Neural crest cell (in vitro differentiated cells): ENCODE results near the gene KRT222. TPM values are rescaled to one million over a fixed set of nuclear protein-coding genes. Genes with fewer than 3 reads are reported as not detected.

Experiments used
- DNase-seq: peaks from one replicate; pipeline ENCODE4 v3.0.0; 2021; ENCODE audit warnings: low read depth, mixed read lengths, low spot score
- H3K27ac Mint-ChIP-seq: one replicate; pipeline ENCODE4 v1.8.0; 2021; ENCODE audit warnings: mild to moderate bottlenecking, mixed read lengths; ENCODE audit not compliant: unreplicated experiment
- H3K27me3 Mint-ChIP-seq: 2 replicates; pipeline ENCODE4 v1.8.0; 2021; ENCODE audit warnings: low read depth, mild to moderate bottlenecking, mixed read lengths
- H3K36me3 Mint-ChIP-seq: 2 replicates; pipeline ENCODE4 v1.8.0; 2021; ENCODE audit warnings: low read depth, mild to moderate bottlenecking, mixed read lengths
- H3K4me1 Mint-ChIP-seq: 2 replicates; pipeline ENCODE4 v1.8.0; 2021; ENCODE audit warnings: mixed read lengths
- H3K4me3 Mint-ChIP-seq: one replicate; pipeline ENCODE4 v1.8.0; 2021; ENCODE audit warnings: mild to moderate bottlenecking, mixed read lengths
- H3K9me3 Mint-ChIP-seq: 2 replicates; pipeline ENCODE4 v1.8.0; 2021; ENCODE audit warnings: mixed read lengths
- total RNA-seq: library from RNA; stranded (reverse); gene quantifications from 2 replicates; pipeline ENCODE4 v1.2.1, GENCODE V29; 2021
- TF ChIP-seq, protein P1 (sequence below): fragments of 200-600 bp; sonication (generic); conservative IDR thresholded peaks from 2 replicates; pipeline ENCODE4 v1.5.0; 2021; ENCODE audit warnings: antibody characterized with exemption, mild to moderate bottlenecking

Gene KRT222
- total RNA-seq, 1 donor from 2014 or later, result 0.23 TPM

DNA sequence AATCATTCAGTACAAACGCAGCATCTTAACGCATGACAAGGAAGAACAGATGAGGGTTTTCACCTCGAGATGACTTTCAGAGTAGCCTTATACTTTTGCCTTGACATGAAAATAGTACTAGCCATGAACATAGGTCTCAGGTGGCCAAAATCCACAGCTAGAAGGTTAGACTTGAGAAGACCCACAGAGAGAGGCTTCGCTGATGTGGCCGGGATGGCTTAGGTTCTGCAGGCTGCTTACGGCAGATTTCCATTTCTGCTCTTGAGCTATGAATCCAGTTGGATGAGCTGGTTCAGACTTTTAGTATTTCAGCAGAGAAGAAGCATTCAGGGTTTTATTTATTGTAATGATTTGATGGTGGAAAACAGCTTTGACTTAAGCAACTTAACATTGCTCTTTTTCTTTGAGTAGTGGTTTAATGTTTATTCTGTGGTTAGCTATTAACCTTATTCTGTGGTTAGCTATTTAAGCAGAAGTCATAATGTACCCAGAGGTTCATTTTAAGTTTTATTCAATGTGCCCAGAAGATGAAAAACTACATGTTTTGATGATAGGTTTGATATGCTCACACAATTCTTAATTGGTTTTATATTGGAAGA, 31.0 kb upstream of the KRT222 start:
- TF ChIP-seq, protein P1, sequence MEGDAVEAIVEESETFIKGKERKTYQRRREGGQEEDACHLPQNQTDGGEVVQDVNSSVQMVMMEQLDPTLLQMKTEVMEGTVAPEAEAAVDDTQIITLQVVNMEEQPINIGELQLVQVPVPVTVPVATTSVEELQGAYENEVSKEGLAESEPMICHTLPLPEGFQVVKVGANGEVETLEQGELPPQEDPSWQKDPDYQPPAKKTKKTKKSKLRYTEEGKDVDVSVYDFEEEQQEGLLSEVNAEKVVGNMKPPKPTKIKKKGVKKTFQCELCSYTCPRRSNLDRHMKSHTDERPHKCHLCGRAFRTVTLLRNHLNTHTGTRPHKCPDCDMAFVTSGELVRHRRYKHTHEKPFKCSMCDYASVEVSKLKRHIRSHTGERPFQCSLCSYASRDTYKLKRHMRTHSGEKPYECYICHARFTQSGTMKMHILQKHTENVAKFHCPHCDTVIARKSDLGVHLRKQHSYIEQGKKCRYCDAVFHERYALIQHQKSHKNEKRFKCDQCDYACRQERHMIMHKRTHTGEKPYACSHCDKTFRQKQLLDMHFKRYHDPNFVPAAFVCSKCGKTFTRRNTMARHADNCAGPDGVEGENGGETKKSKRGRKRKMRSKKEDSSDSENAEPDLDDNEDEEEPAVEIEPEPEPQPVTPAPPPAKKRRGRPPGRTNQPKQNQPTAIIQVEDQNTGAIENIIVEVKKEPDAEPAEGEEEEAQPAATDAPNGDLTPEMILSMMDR, result no peak
- Mint-ChIP-seq H3K27me3 (peaks cover 16% of the 10 kb centered on the region), H3K4me1 (no peaks in the 10 kb centered on the region), H3K36me3 (no peaks in the 10 kb centered on the region), H3K4me3 (no peak overlapping the region), H3K9me3 (no peaks in the 10 kb centered on the region), H3K27ac (no peak overlapping the region)
- DNase-seq, result no peak

DNA sequence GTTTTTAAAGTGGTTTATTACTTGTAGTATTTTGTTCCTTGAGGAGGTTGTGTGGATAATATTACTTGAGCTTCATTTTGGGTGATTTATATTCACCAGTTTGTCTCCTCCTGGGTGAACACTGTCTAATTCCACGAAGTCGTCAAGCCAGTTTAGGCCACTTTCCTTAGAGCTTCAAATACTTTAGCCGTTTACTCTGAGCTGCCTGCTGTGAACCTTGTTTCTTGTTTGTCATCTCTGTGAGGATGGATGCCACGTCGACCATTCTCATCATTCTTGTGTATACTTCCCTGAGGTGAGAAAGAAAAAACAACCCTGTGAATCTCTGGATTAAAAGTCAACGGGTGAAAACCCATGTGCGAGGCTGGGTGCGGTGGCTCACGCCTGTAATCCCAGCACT, 29.6 kb upstream of the KRT222 start:
- no peak for DNase-seq
- peaks cover 16% of the 10 kb centered on the region for H3K27me3 Mint-ChIP-seq
- no peaks in the 10 kb centered on the region for H3K4me1 Mint-ChIP-seq
- no peaks in the 10 kb centered on the region for H3K36me3 Mint-ChIP-seq
- H3K4me3 Mint-ChIP-seq, result no peak overlapping the region
- TF ChIP-seq, protein P1, result no peak
- H3K9me3 Mint-ChIP-seq, result no peaks in the 10 kb centered on the region
- no peak overlapping the region for H3K27ac Mint-ChIP-seq

DNA sequence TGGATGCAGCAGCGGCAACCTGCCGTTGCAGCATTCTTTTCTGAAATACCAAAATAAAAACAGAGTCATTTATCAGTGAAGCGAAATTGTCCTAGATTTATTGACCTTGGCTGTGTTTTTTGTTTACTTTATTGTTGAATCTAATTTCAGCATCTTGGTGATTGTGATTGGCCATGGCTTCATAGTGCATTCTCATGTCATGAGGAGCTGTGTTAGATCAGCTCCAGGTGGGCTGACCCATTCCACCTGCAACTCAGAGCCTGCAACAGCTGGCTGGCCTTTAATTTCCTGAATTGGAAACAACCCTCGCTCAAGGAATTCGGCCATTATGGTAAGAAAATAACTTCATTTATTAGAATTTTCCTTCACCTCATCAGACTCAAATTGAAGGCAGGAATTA, 22.1 kb upstream of the KRT222 start:
- TF ChIP-seq, protein P1, result no peak
- H3K27me3 Mint-ChIP-seq, result peaks cover 11% of the 10 kb centered on the region
- no peak overlapping the region for H3K27ac Mint-ChIP-seq
- DNase-seq, result no peak
- no peak overlapping the region for H3K4me3 Mint-ChIP-seq
- H3K4me1 Mint-ChIP-seq, result no peaks in the 10 kb centered on the region
- no peaks in the 10 kb centered on the region for H3K36me3 Mint-ChIP-seq
- no peaks in the 10 kb centered on the region for H3K9me3 Mint-ChIP-seq

DNA sequence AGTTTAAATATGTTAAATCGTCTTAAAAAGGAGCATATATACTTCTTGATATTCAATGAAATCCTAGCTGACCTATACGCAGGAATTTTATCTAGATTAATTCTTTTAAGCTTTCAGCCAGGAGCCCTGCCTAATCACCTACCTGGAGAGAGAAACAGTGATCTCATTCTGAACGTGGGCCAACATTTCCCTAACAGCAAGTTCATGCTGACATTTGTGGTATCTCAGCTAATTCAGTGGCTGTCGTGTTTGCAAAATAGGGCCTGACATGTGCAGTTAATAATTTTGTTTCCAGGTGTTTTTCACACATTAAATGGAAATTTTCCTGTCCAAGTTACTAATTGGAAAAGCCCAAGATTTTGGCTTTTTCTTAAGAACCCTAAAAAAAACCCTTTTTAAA, 21.2 kb upstream of the KRT222 start:
- H3K4me3 Mint-ChIP-seq, result no peak overlapping the region
- H3K27me3 Mint-ChIP-seq, result peaks cover 16% of the 10 kb centered on the region
- no peaks in the 10 kb centered on the region for H3K9me3 Mint-ChIP-seq
- H3K36me3 Mint-ChIP-seq, result no peaks in the 10 kb centered on the region
- no peaks in the 10 kb centered on the region for H3K4me1 Mint-ChIP-seq
- DNase-seq, result no peak
- TF ChIP-seq, protein P1, result no peak
- H3K27ac Mint-ChIP-seq, result no peak overlapping the region

DNA sequence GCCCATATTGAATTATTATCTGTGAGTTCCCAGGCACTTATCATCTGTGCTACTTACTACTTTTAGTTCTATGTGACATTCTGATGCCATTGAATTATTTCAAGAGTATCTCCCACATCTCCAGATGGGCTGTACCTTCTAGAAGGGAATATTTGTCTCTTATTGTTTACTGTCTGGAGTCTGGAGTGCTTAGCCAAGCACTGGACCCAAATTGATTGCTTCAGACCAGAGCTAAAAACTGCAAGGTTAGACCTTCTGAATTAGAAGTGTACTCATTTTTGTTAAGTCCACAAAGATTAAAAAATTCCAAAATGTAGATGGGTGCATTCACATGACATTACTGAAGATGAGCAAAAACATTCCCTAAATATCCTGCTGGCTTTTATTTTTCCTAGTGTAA, 16.0 kb upstream of the KRT222 start:
- Mint-ChIP-seq H3K27me3 (peaks cover 57% of the 10 kb centered on the region), H3K36me3 (no peaks in the 10 kb centered on the region), H3K4me1 (no peaks in the 10 kb centered on the region), H3K4me3 (no peak overlapping the region), H3K9me3 (no peaks in the 10 kb centered on the region), H3K27ac (no peak overlapping the region)
- TF ChIP-seq, protein P1, result no peak
- no peak for DNase-seq
